NCI-H1092 treated with DMSO at 0.1 percent for 48 hours (cell line): ENCODE data around the gene PRR5.

Experiments used
- DNase-seq: peaks from one replicate; lab custom pipeline; 2025; lab: John Stamatoyannopoulos, UW

Gene PRR5

DNA sequence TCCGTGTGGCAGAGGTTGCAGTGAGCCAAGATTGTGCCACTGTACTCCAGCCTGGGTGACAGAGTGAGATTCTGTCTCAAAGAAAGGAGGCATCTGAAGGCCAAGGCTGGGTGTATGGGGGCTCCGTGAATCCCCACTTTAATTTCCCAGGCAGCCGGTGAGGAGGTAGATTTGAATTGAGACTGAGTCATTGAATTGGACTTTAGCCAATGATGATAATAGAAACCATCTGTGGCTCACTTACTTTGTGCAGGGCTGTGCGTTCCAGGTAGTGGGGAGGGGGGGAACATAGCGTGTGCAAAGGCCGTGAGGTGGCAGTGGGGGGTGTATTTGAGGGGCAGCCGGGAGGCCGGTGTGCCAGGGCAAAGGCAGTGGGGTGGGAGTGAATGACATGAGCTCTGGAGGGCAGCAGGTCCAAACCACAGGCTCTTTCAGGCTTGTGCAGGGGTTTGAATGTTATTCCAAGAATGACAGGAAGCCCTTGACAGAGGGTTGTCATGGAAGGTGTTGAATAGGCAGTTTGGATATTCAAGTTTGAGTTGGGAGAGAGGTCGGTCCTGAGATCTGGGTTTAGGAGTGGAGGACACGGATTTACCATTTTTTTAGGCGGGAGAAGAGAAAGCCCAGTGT, 56.5 kb downstream of the PRR5 start:
- no peak for DNase-seq

DNA sequence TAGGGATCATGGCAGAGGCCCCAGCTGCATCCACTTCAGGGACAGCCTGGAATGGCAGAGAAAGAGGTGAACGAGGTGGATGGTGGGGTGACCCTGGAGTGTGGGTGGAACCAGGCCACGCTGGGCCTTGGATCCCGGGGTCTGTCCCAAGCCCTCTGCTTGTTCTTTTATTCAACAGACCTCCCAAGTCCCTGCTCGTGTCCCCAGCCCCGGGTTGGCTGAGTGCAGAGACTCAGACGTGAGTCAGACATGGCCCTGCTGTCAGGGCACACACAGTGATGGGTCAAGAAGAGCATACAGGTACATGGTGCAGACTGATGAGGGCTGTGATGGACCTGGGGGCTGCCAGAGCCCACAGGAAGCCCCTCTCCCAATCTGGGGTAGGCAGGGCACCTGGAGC, 57.0 kb downstream of the PRR5 start:
- no peak for DNase-seq

DNA sequence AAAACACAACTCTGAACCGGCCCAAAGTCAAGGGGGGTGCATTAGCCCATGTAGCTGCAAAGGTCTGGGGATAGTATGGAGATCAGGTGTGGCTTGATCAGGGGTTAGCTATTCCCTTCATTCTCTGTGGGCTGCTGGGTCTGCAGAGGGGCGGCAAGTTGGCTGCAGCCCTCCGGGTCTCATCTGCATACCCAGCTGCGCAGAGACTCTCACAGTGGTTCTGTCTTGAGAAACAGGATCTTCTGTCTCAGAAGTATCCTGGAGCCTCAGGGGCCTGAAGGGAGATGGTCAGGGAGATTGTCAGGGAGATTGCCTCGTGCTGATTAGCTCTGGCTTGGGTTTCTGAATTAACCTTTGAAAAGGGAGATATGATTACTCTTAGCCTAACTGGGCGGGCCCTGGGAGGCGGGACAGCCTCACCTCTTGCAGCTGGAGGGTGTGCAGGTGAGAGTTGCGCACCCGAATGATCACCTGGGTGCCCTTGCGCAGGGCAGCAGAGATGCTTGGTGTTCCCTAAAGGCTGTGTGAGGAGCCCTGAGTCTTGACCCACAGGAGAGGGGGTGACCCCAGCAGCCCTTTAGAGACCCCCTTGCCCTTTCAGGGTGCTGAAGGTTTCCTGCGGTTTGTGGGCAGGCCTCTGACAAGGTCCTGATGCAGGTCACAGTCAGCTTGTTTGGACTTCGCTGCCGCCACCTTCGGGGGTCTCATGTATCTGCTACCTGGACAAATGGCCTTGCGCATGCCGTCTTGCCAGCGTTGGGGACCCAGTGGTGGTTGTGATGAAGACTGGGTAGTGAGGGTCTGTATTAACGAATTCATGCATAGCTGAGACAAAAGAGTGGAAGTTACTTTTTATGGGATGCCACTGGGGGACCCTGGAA, 57.7 kb downstream of the PRR5 start:
- no peak for DNase-seq

DNA sequence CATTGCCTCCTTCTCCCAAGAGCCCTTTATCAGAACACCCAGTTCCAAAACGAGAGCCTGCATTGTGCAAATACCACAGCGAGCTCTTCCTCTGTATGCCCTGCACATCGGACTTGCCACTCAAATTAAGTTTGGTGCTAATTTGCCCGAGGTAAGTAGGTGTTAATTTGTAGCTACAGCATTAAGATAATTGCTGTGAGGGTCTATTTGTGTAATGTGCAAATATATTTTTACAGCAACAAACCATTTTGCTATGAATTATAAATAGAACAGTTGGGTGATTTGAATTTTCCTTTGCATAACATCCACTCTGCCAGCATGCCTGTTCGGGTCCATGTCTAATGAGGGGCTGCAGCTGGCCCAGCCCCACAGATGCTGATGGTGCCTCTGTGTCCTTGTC, 58.5 kb downstream of the PRR5 start:
- no peak for DNase-seq

DNA sequence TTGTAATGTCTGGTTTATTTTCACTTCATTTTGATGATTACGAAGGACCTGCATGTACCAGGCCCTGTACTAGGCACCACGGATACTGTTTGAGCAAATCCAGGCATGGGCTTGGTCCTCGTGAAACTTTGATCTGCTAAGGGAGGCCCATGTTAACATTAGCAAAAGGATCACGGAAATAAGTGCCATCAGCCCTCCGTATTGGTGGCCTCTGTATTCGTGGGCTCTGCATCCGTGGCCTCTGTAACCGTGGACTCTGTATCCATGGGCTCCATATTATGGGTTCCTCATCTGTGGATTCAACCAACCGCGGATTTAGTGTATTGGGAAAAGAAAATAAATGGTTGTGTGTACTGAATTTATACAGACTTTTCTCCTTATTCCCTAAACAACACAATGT, 59.0 kb downstream of the PRR5 start:
- DNase-seq = no peak

DNA sequence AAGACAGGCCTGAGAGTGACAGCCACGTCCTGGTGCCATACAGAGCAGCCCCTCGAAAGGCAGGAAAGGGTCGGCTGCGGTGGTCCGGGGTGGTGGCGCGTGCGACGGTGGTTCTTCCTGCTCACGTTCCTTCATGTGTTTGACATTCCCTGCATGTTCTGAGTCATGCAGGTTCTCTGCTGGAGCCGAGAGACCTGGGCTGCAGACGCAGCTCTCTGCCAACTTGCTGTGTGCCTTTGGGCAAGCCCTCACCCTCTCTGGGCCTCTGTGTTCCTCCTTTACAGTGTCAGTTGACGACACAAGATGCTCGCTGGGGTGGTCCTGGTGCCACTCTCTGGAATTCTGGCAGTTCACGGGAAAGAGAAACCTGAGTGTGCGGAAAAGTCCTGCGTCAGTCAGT, 62.4 kb downstream of the PRR5 start:
- DNase-seq = no peak

DNA sequence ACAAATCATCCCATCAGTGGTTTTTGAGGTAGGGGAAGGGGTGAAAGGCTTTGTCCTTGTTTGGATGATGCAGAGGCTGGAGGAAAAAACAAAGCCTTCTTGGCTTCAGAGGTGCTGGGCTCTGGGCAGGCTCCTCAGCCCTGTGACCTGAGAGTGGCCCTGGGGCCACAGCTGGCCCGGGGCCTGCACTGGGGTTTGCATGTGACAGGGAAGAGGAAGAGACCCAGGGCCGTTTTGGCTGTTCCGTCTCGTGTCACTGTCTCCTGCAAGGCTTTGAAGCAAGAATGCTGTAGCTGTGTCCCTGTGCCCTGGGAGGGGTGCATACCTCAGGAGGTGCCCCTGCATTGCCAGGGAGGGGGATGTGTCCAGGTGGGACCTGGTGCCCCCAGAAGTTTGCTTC, 63.0 kb downstream of the PRR5 start:
- no peak for DNase-seq

DNA sequence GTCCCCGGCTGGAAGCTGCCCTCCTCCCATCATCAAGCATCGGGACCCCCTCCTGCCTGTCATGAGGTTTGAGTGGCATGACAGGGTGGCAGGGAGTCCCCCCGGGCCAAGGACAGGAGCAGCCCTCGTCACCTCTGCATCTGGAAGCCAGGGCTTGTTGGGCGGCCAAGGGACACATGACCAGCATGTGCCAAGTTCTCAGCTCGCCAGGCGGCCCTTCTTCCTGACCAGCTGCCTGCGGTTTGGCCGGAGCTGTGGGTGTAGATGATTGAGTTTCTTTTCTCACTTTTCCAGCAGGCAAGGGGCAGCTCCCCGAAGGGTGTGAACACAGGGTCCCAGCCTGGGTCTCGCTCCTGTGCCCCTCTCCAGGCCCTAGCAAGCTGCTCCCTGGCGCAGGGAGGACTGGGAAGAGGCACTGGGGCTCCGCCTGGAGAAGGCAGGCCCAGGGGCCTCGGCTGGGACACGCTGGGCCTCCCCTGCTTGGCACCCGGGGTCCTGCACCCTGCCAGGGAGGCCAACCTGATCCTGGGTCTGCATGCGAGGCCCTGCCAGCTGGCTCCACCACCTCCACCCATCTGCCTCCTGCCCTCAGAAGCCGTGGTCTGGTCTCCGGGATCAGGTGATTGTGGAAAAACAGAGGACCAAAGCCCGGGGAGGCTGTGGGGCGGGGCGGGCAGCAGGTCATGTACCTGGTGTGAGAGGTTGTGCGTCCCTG, 63.7 kb downstream of the PRR5 start:
- DNase-seq = no peak

DNA sequence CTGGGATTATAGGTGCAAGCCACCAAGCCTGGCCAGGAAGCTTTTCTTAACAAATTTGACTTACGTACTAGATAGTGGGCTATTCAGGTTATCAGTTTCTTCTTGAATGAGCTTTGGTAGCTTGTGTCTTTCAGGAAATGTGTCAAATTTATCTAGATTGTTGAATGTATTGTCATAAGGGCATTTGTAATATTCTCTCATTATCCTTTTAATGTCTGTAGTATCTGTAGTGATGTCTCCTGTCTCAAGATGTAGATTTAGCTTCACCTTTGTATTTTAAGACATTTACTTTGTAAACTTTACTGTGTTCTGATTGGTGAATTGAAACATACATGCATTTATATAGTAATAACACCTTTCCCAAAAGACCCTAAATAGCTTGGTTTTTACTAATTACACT, 71.1 kb downstream of the PRR5 start:
- DNase-seq = no peak

DNA sequence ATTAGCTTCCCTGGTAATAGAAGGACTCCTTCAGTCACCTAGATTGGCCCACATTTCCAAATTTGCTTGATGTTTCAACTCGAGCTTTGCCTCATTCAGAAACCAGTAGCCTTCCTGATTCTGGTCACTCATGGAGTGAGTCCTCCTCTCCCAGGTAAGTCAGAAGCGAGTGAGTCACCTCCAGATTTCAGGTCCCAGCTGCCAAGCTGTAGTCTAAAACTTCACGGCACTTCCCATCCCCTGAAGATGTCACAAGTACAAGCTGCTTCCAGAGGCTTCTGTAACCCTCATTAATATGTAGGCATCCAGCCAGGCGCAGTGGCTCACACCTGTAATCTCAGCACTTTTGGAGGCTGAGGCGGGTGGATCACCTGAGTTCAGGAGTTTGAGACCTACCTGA, 73.9 kb downstream of the PRR5 start:
- DNase-seq = no peak

DNA sequence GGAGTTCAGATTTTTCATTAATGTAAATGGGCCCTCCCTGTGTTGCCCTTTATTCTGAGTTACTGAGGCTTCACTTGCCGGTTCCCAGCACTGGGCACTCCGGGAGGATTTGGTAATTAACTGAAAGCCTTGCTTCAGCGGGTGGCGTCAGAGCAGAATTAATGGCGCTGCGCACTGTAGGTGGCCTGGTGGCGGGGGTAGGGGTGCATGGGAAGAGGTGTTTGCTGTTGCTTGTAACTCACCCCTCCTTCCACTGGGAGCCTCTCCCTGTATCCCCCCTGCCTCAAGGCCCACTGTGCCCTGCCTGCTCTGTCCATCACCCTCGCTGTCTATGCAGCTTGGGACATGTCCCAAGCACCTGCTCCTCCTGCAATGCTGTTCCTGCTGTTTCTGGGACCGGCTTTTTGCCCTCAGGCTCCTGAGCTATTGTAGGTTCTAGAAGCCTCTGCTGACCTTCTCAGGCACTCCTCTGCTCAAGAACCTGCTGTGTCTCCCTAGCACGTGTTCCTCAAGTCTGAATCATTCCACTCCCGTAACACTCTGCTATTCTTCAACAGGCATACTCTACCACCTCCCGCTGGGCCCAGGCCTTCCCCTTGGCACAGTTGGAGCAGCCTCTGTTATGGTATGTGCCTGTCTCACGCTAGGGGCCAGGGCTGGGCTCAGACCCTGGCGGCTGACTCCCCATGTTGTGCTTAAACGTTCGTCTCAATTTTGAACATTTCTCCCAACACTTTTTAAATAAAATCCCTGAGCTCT, 74.8 kb downstream of the PRR5 start:
- DNase-seq = no peak

DNA sequence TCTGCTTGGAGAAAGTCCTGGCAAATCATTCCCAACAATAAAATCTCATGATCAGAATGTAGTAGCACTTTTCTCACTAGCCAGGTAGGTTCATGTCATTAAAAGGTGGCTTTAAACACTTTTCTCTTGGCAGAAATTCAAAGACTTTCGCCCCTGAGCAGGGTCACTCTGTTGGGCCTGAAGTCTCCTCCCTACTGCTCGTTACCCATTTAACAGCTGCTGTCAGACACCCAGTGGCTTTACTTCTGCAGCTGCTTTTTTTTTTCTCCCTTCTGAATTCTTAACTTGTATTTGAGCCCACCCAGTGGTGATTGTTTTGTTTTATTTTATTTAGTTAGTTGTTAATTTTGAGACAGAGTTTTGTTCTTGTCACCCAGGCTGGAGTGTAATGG, 75.4 kb downstream of the PRR5 start:
- no peak for DNase-seq

DNA sequence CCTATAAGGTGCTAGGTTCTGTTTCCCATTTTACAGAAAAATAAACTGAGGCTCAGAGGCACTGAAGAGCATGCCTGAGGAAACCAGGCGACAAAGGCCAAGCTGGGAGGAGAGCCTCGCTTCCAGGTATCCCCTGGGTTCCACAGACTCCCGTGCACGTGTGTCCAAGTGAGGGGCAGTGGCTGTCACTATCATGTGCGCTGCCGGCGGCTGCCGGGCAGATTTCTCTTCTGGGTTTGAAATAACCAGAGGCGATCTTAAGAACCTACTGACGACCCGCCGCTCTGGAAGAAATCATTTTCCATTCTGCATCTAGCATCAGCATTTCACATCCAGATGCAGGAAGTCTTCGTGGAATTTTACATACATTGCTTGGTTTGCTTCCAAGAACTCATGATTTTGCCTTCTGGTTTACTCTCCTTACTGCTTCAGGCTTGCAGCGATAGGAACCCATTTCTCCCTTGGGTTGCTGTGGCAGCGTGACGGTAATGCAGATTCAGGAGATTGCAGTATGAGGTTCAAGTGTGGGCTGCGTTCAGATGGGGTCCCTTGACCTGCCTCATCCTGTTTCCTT, 79.0 kb downstream of the PRR5 start:
- DNase-seq = no peak

DNA sequence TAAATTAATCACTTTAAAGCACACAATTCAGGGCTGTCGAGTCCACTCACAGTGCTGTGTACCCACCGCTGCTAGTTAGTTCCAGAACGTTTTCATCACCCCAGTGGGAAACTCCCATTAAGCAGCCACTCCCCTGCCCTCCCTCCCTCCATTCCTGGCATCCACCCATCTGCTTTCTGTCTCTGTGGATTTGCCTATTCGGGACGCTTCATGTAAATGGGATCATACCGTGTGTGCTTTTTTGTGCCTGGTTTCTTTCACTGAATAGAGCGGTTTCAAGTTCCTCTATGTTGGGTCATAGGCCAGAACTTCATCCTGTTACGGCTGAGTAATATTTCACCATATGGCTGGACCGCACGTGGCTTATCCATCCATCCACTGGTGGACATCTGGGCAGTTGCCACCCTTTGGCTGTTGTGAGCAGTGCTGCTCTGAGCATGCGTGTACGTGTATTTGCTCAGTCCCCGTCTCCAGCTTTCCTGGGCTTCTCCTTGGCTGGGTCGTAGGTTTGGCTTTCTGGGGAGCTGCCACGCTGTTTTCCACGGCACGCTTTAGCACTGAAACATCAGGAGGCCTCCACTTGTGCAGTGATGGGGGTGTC, 80.5 kb downstream of the PRR5 start:
- no peak for DNase-seq

DNA sequence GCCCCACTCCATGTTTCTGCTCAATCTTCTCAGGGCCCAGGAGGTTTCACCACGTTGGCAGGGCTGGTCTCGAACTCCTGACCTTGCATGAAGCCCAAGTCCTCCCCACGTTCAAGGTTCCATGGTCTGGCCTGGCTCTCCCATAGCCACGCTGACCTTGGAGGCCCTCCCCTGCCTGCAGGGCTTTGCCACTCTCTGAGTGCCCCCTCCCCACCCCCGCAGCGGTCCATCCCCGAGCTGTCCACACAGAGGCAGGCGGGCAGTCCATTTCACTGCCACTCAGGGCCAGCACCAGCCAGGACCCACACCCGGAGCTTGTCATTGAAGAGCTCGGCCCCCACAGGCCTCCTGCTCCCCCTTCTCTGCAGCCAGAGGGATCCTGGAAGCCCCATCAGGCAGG, 81.1 kb downstream of the PRR5 start:
- DNase-seq = no peak

DNA sequence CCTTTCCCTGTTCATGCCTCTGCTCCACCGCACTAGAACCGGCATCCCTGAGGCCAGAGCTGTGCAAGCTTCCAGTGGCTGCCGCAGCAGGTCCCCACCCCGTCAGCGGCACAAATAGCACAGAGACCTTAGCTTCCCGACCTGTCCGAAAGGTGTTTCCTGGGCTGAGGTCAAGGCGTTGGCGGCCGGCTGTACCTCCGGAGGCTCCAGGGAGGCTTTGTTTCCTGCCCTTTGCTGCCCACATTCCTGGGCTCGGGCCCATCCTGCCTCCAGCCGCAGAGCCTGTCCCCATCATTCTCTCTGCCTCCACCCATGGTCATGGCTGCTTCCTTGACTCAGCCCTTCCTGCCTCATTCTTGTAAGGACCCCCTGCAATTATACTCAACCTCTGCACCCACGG, 81.6 kb downstream of the PRR5 start:
- no peak for DNase-seq

DNA sequence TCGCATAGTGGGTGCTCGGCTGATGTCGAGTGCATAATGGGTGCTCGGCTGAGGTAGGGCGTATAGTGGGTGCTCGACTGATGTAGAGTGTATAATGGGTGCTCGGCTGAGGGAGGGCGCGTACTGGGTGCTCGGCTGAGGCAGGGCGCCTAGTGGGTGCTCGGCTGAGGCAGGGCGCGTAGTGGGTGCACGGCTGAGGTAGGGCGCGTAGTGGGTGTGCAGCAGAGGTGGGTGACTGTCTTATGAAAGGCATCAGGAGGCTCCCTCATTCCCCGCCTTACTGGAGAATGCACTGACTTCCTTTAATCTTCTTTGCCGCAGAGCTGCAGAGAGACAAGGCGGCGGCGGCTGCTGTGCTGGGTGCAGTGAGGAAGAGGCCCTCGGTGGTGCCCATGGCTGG, 84.1 kb downstream of the PRR5 start:
- DNase-seq = no peak

DNA sequence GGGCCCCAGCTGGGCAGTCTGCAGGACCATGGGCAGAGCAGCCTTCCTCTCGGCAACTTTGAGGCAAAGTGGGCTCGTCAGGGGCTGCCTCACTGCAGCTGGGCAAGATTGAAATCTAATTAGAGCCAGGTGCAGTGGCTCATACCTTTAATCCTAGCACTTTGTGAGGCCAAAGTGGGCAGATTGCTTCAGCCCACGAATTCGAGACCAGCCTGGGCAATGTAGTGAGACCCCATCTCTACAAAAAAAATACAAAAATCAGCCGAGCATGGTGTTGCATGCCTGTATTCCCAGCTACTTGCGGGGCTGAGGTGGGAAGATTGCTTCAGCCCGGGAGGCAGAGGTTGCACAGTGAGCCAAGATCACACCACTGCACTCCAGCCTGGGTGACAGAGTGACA, 84.6 kb downstream of the PRR5 start:
- no peak for DNase-seq
